Lung (tissue), 16 donors: ENCODE data around the gene SNX5. TPM values are rescaled to one million over a fixed set of nuclear protein-coding genes. Genes with fewer than 3 reads are reported as not detected.
A peak's percentile ranks its signal among the peaks of the same experiment; 100 is the strongest.

Experiments used
- ATAC-seq: fragments of 200-7000 bp; cut with Tn5 transposase; one replicate; pipeline ENCODE4 v1.9.1; 2020; ENCODE audit warnings: moderate number of reproducible peaks; ENCODE audit not compliant: insufficient read depth, low FRiP score
- DNase-seq, 3 donors: peaks; one replicate each; pipeline ENCODE4 v3.0.0-alpha.2; 2013 to 2017
- H3K27ac ChIP-seq, 2 donors: one replicate each; pipeline ENCODE4 v1.5.1; 2013; ENCODE audit warnings: mild to moderate bottlenecking in 2 of 2, moderate library complexity in 2 of 2, control low read depth in 1 of 2, inconsistent platforms in 1 of 2, low read depth in 1 of 2, low read length in 1 of 2
- H3K27me3 ChIP-seq, 3 donors: one replicate each; pipeline ENCODE4 v1.5.1; 2013; ENCODE audit warnings: low read length in 2 of 3; ENCODE audit not compliant: control insufficient read depth in 3 of 3, insufficient read depth in 3 of 3
- H3K36me3 ChIP-seq, 4 donors: one replicate each; pipeline ENCODE4 v1.5.1; 2013; ENCODE audit warnings: low read length in 4 of 4, mild to moderate bottlenecking in 1 of 4, moderate library complexity in 1 of 4; ENCODE audit not compliant: control insufficient read depth in 4 of 4, insufficient read depth in 4 of 4
- H3K4me1 ChIP-seq, 5 donors: one replicate each; pipeline ENCODE4 v1.5.1; 2013; ENCODE audit warnings: low read length in 5 of 5, mild to moderate bottlenecking in 2 of 5, moderate library complexity in 1 of 5; ENCODE audit not compliant: control insufficient read depth in 5 of 5, insufficient read depth in 5 of 5
- H3K4me3 ChIP-seq: one replicate; pipeline ENCODE4 v1.5.1; 2013; ENCODE audit warnings: mild to moderate bottlenecking, control low read depth, moderate library complexity
- H3K9ac ChIP-seq, 2 donors: one replicate each; pipeline ENCODE4 v1.5.1; 2013; ENCODE audit warnings: low read length in 2 of 2, control low read depth in 1 of 2; ENCODE audit not compliant: insufficient read depth in 1 of 2
- H3K9me3 ChIP-seq, 4 donors: one replicate each; pipeline ENCODE4 v1.5.1; 2013; ENCODE audit warnings: low read length in 3 of 4, mild to moderate bottlenecking in 1 of 4, moderate library complexity in 1 of 4; ENCODE audit not compliant: control insufficient read depth in 4 of 4, insufficient read depth in 3 of 4
- WGBS, 2 donors: extraction: QIAGEN DNeasy Blood & Tissue Kit; methylation state at CpG; one replicate each; pipeline ENCODE4 v1.1.7; 2013; 5-methylcytosine and 5-hydroxymethylcytosine counted together
- long read RNA-seq, 5 donors: transcript quantifications; one replicate each; lab custom pipeline, GENCODE V29; 2026
- polyA plus RNA-seq, 2 donors: library from polyadenylated mRNA; stranded (reverse); fragments of 200-250 nt; gene quantifications; one replicate each; pipeline ENCODE4 v1.2.1, GENCODE V29; 2013
- total RNA-seq, 2 donors: library from RNA; depleted of rRNA in 1 of 2; stranded (reverse); fragments of >200 nt in 1 of 2; gene quantifications; one replicate each; pipeline ENCODE4 v1.2.1, GENCODE V29; 2014 to 2021
- TF ChIP-seq, protein P1 (sequence below): IDR thresholded peaks from 2 replicates; pipeline ENCODE4 v1.5.1; 2012; ENCODE audit warnings: mild to moderate bottlenecking; ENCODE audit errors: control extremely low read depth, extremely low read depth
- donor health status: control.
- donor health status: control.
- donor health status: Bipolar disorder and iron deficiency.
- donor health status: healthy.
- donor health status: DM: yes; HTN: yes; CAD: no.

Gene SNX5
- total RNA-seq: 100 to 1,000 TPM in 1 of 2 donors, 10 to 100 TPM in 1; 66.8 to 194 TPM
- polyA plus RNA-seq: 100 to 1,000 TPM in 1 of 2 donors, 10 to 100 TPM in 1; 66.6 to 107 TPM
- long read RNA-seq, donor 1, transcript SNX5-218 (1 exons, 3,931 nt): major isoform, 87 of 193 reads
- long read RNA-seq, donor 1, transcript SNX5-202 (14 exons, 2,288 nt): minor isoform, 16 of 193 reads
- long read RNA-seq, donor 1, transcript SNX5-201 (13 exons, 2,270 nt): minor isoform, 55 of 193 reads
- long read RNA-seq, donor 1, transcript SNX5-212 (2 exons, 1,321 nt): minor isoform, 7 of 193 reads
- long read RNA-seq, donor 1, partial matches to known transcripts: 19 of 193 reads
- long read RNA-seq, donor 1, other reads (novel, unspliced or antisense): 0 of 193 reads
- long read RNA-seq, donor 2, transcript SNX5-202 (14 exons, 2,288 nt): minor isoform, 5 of 57 reads
- long read RNA-seq, donor 2, transcript SNX5-201 (13 exons, 2,270 nt): minor isoform, 7 of 57 reads
- long read RNA-seq, donor 2, transcript SNX5-218 (1 exons, 3,931 nt): major isoform, 35 of 57 reads
- long read RNA-seq, donor 2, partial matches to known transcripts: 5 of 57 reads
- long read RNA-seq, donor 2, other reads (novel, unspliced or antisense): 0 of 57 reads
- long read RNA-seq, donor 3, transcript SNX5-212 (2 exons, 1,321 nt): minor isoform, 5 of 93 reads
- long read RNA-seq, donor 3, transcript SNX5-202 (14 exons, 2,288 nt): minor isoform, 5 of 93 reads
- long read RNA-seq, donor 3, transcript SNX5-218 (1 exons, 3,931 nt): major isoform, 44 of 93 reads
- long read RNA-seq, donor 3, transcript SNX5-201 (13 exons, 2,270 nt): minor isoform, 16 of 93 reads
- long read RNA-seq, donor 3, partial matches to known transcripts: 20 of 93 reads
- long read RNA-seq, donor 3, other reads (novel, unspliced or antisense): 0 of 93 reads
- long read RNA-seq, donor 4, transcript SNX5-218 (1 exons, 3,931 nt): major isoform, 36 of 55 reads
- long read RNA-seq, donor 4, partial matches to known transcripts: 6 of 55 reads
- long read RNA-seq, donor 4, other reads (novel, unspliced or antisense): 0 of 55 reads
- long read RNA-seq, donor 5, transcript SNX5-202 (14 exons, 2,288 nt): minor isoform, 23 of 184 reads
- long read RNA-seq, donor 5, transcript SNX5-218 (1 exons, 3,931 nt): major isoform, 74 of 184 reads
- long read RNA-seq, donor 5, transcript SNX5-217 (1 exons, 1,087 nt): minor isoform, 8 of 184 reads
- long read RNA-seq, donor 5, transcript SNX5-201 (13 exons, 2,270 nt): minor isoform, 55 of 184 reads
- long read RNA-seq, donor 5, partial matches to known transcripts: 16 of 184 reads
- long read RNA-seq, donor 5, other reads (novel, unspliced or antisense): 0 of 184 reads

DNA sequence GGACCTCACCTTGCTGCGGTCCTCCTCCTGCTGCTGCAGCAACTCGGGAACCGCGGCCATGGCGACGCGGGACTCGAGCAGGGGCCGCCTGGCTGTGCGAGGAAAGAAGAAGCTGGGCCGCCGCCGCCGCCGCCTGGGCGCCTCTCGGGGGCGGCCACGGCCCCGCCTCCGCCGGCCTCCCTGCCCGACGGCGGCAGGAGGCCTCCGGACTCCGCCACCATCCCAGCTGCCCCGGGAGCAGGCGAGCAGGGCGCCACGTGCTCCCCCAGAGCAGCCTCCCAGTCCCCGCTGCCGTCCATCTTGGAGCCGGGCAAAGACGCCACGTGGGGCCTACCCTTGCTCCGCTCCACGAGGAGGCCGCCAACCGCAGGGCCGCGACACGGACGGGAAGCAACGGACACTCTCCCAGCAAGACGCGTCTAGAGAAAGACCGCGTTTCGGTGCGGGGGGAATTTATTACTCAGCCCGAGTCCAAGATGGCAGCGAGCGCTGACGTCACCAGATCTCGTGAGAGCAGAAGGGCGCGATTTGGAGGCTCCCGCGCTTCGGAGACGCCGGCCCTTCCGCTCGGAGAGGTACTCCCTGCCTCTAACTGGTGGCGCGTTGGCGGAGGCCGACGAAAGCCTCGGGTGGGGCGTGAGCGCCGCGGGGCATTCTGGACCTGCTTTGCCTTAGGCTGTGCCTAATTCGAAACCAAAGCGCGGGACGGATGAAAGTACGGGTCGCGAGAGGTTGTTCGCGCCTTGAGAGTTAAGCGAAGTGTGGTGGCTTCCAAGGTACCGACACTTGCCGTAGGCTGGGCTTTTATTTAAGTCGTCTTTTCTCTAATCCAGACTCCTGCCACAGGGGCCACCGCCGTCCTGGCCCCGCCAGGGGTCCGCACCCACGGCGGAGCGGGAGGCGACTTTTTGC, at the start of gene SNX5, which contains the start of gene MGME1:
Gene SNX5, minus strand, starts transcription at position 429 of the 912 bp plus-strand sequence. Its CDS starts 369 bp downstream, at position 60.
Gene MGME1, plus strand, starts transcription at position 653 of the 912 bp plus-strand sequence. CDS start 842 bp downstream, outside the sequence.
- peaks cover 7 to 72% (median 36%) of the 10 kb centered on the region in 5 donors for H3K4me1 ChIP-seq
- TF ChIP-seq, protein P1, sequence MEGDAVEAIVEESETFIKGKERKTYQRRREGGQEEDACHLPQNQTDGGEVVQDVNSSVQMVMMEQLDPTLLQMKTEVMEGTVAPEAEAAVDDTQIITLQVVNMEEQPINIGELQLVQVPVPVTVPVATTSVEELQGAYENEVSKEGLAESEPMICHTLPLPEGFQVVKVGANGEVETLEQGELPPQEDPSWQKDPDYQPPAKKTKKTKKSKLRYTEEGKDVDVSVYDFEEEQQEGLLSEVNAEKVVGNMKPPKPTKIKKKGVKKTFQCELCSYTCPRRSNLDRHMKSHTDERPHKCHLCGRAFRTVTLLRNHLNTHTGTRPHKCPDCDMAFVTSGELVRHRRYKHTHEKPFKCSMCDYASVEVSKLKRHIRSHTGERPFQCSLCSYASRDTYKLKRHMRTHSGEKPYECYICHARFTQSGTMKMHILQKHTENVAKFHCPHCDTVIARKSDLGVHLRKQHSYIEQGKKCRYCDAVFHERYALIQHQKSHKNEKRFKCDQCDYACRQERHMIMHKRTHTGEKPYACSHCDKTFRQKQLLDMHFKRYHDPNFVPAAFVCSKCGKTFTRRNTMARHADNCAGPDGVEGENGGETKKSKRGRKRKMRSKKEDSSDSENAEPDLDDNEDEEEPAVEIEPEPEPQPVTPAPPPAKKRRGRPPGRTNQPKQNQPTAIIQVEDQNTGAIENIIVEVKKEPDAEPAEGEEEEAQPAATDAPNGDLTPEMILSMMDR: no peak
- DNase-seq: peak; percentile 100
- no peaks in the 10 kb centered on the region for H3K27me3 ChIP-seq
- peak within 1 kb of the TSS; percentile 82 to 99 for H3K9ac ChIP-seq
- H3K9me3 ChIP-seq: no peaks in the 10 kb centered on the region
- ATAC-seq: peak; percentile 95
- WGBS, 2 donors: 0% methylated on average over 69 to 96 of the region's 96 CpGs
- H3K27ac ChIP-seq: peak within 1 kb of the TSS; percentile 94 to 99
- peak within 1 kb of the TSS; percentile 94 for H3K4me3 ChIP-seq
- peaks cover 0 to 6% (median 1%) of the 10 kb centered on the region in 4 donors for H3K36me3 ChIP-seq

DNA sequence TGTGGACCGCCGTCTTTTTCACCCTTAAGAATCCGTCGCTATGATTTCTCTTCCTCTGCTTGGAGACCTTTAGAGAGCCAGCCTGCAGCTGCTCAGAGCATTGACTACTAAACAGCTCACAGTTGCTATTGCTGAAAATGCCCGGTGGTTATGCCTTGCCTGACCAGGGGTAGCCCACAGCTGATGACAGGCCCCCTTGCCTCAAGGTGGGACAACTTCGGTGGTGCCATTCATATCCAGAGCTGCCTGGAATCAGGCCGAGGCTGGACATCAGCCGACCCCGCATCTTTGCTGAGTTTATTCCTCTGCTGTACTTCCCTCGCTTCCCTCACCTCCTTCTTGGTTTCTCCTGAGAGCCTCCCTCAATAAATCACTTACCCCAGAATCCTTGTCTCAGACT, 49.5 kb upstream of the SNX5 start:
- peaks cover 0 to 3% (median 1%) of the 10 kb centered on the region in 4 donors for H3K36me3 ChIP-seq
- TF ChIP-seq, protein P1: no peak
- H3K27me3 ChIP-seq: no peaks in the 10 kb centered on the region
- DNase-seq (no peak), ATAC-seq (no peak)
- no peaks in the 10 kb centered on the region for H3K4me1 ChIP-seq
- H3K4me3 ChIP-seq: no peak overlapping the region
- no peak overlapping the region for H3K27ac ChIP-seq
- no peak overlapping the region for H3K9ac ChIP-seq
- whole genome bisulfite sequencing, 2 donors: 91% methylated on average over 10 of the region's 10 CpGs
- peaks cover 0 to 3% (median 0%) of the 10 kb centered on the region in 4 donors for H3K9me3 ChIP-seq

DNA sequence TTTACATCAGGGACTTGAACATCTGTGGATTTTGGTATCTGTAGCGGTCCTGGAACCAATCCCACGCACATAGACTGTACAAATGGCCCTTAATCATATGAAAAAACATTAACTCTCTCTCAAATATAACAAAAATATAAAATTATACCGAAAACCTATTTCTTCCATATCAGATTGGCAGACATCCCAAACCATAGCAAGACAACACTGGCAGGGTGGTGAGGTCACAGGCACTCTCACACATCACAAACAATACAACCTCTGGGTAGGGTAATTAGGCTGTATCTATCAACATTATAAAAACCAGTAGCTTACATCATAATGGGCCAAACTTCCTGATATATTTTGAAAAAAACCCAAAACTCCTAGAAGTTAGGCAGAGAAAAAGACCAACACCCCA, 48.2 kb upstream of the SNX5 start:
- Histone ChIP-seq H3K4me3 (no peak overlapping the region), H3K9ac (no peak overlapping the region), H3K9me3 (peaks cover 0 to 3% (median 0%) of the 10 kb centered on the region in 4 donors), H3K27ac (no peak overlapping the region), H3K36me3 (peaks cover 0 to 2% (median 0%) of the 10 kb centered on the region in 4 donors), H3K27me3 (no peaks in the 10 kb centered on the region), H3K4me1 (no peaks in the 10 kb centered on the region)
- no peak for ATAC-seq
- 80 to 84% methylated on average over 3 of the region's 3 CpGs for WGBS, 2 donors
- TF ChIP-seq, protein P1: no peak
- DNase-seq: no peak
